Stimulated activated CD4-positive, alpha-beta T cell treated with anti-CD3 and anti-CD28 coated beads, Interleukin-12 subunit alpha, Interleukin-12 subunit beta, amount 100 ng/mL, for 24 hours (primary cell): ENCODE data around the gene MBD6.
A peak's percentile ranks its signal among the peaks of the same experiment; 100 is the strongest.

ENCODE experiments used
- DNase-seq, 2 experiments: peaks; one replicate each; pipeline ENCODE4 v3.0.0-alpha.2; 2020; ENCODE audit warnings: low read depth in 2 of 2

Gene MBD6

GRCh38 chr12:57529831-57530230, 7.2 kb downstream of the MBD6 start:
- no peak for DNase-seq

- no peak for DNase-seq
These were observed 7.9 kb downstream of the MBD6 start for GRCh38 chr12:57530396-57531142.

- no peak for DNase-seq
These were observed 9.2 kb downstream of the MBD6 start for GRCh38 chr12:57531836-57532235.

GRCh38 chr12:57533108-57533507, 10.5 kb downstream of the MBD6 start:
- DNase-seq: no peak

GRCh38 chr12:57534250-57534649, 11.6 kb downstream of the MBD6 start:
- DNase-seq: no peak

- DNase-seq: no peak
These were observed 12.4 kb downstream of the MBD6 start for GRCh38 chr12:57534991-57535543.

GRCh38 chr12:57535764-57536596, 13.4 kb downstream of the MBD6 start:
- no peak for DNase-seq

GRCh38 chr12:57536597-57536942, 13.9 kb downstream of the MBD6 start:
- no peak for DNase-seq

GRCh38 chr12:57539134-57539768, 16.6 kb downstream of the MBD6 start:
- DNase-seq: no peak

- DNase-seq: no peak
These were observed 18.4 kb downstream of the MBD6 start for GRCh38 chr12:57541001-57541400.

GRCh38 chr12:57541717-57542116, 19.1 kb downstream of the MBD6 start:
- DNase-seq: no peak

GRCh38 chr12:57543581-57543980, 21.0 kb downstream of the MBD6 start:
- DNase-seq: no peak

- DNase-seq: no peak
These were observed 23.3 kb downstream of the MBD6 start for GRCh38 chr12:57545809-57546437.

GRCh38 chr12:57546438-57547287, 24.0 kb downstream of the MBD6 start, which contains the start of gene DCTN2:
TSS of gene DCTN2 (minus strand) at chr12:57547192. CDS start at chr12:57547063, 129 bp downstream.
- DNase-seq: peak; percentile 87 to 95

- DNase-seq: no peak
These were observed 24.8 kb downstream of the MBD6 start for GRCh38 chr12:57547288-57548012.

- DNase-seq: no peak
These were observed 25.3 kb downstream of the MBD6 start for GRCh38 chr12:57548013-57548315.

GRCh38 chr12:57548488-57548887, 25.9 kb downstream of the MBD6 start:
- DNase-seq: no peak

GRCh38 chr12:57549203-57549908, 26.7 kb downstream of the MBD6 start:
- no peak for DNase-seq

- peak; percentile 12 to 49 for DNase-seq
These were observed 27.5 kb downstream of the MBD6 start, which contains the start of gene KIF5A for GRCh38 chr12:57549909-57550640. TSS of gene KIF5A (plus strand) at chr12:57550044. CDS start at chr12:57550272, 228 bp downstream.
